Hepatocyte (in vitro differentiated cells): ENCODE data around the gene THAP3.

Experiments used
- CTCF ChIP-seq: fragments of 200-600 bp; sonication (generic); IDR thresholded peaks from 2 replicates; pipeline ENCODE4 v1.5.1; 2016; ENCODE audit warnings: antibody characterized with exemption, mild to moderate bottlenecking; ENCODE audit not compliant: poor library complexity
- EZH2phosphoT487 ChIP-seq: fragments of 200-600 bp; sonication (generic); IDR thresholded peaks from one replicate; pipeline ENCODE4 v1.6.1; 2018; ENCODE audit warnings: antibody characterized with exemption, mild to moderate bottlenecking, low read depth, moderate library complexity; ENCODE audit not compliant: unreplicated experiment, severe bottlenecking

- TF ChIP-seq CTCF (no peak), EZH2phosphoT487 (no peak)
Measured at GRCh38 chr1:6653436-6654290, 29.0 kb downstream of the THAP3 start.
